ENCODE data around the gene RNF10.
"Not testable (repeated sequence)": the region's sequence is repeated elsewhere in the genome, so short reads cannot be mapped to it uniquely, and the experiment has no call there.

Gene RNF10

DNA sequence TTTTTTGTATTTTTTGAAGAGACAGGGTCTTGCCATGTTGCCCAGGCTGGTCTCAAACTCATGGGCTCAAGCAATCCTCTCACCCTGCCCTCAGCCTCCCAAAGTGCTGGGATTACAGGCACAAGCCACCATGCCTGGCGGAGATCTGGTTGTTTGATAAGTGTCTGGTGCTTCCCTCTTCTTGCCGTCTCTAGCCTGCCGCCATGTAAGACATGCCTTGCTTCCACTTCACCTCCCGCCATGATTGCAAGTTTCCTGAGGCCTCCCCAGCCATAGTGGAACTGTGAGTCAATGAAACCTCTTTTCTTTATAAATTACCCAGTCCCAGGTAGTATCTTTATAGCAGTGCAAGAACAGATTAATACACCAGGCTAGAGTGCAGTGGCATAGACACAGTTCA, 83.6 kb downstream of the RNF10 start:
- DNase-seq = not testable (repeated sequence)

- DNase-seq = no peak
Observed at GRCh38 chr12:120618954-120619615, 84.9 kb downstream of the RNF10 start.

DNA sequence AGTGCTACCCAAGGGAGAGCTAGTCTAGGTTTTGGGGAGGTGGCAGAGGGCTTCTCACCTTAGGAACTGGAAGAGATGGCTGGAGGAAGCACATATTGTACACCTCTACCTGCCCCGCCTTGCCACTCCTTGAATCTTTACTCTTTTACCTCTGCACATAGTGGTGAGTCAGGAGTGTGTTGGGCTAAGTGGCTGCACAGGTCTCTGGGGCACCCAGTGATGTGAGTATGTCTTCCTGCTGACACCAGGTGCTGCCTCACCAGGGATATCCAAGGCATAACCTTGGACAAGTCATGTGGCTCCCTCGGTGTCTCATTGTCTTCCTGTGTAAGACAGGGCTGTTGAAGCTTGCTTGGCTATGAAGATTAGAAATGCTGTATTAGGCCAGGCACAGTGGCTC, 86.5 kb downstream of the RNF10 start:
- DNase-seq = no peak

- DNase-seq = peak in 1 of 2 donors; percentile 23
Observed at GRCh38 chr12:120625557-120626419, 91.6 kb downstream of the RNF10 start.
